Mesothelial cell of epicardium (in vitro differentiated cells): ENCODE data around the gene MAP2K1. TPM values are rescaled to one million over a fixed set of nuclear protein-coding genes. Genes with fewer than 3 reads are reported as not detected.

Experiments used
- DNase-seq, 2 experiments: peaks; one replicate each; pipeline ENCODE4 v3.0.0; 2021; ENCODE audit warnings: low spot score in 2 of 2; ENCODE audit not compliant: unreplicated experiment in 2 of 2
- H3K27ac Mint-ChIP-seq: 2 replicates; pipeline ENCODE4 v1.8.0; 2021; ENCODE audit warnings: mixed read lengths
- H3K27me3 Mint-ChIP-seq: 2 replicates; pipeline ENCODE4 v1.8.0; 2021; ENCODE audit warnings: low read depth, mixed read lengths
- H3K36me3 Mint-ChIP-seq: 2 replicates; pipeline ENCODE4 v1.8.0; 2021; ENCODE audit warnings: mixed read lengths
- H3K4me1 Mint-ChIP-seq: 2 replicates; pipeline ENCODE4 v1.8.0; 2021; ENCODE audit warnings: mixed read lengths
- H3K4me3 Mint-ChIP-seq: 2 replicates; pipeline ENCODE4 v1.8.0; 2021; ENCODE audit warnings: mild to moderate bottlenecking, moderate library complexity, mixed read lengths
- H3K9me3 Mint-ChIP-seq: 2 replicates; pipeline ENCODE4 v1.8.0; 2021; ENCODE audit warnings: mixed read lengths
- CTCF ChIP-seq: fragments of 200-600 bp; sonication (generic); IDR thresholded peaks from one replicate; pipeline ENCODE4 v1.5.0; 2021; ENCODE audit warnings: antibody characterized with exemption; ENCODE audit not compliant: unreplicated experiment
- total RNA-seq: library from RNA; stranded (reverse); gene quantifications from 3 replicates; pipeline ENCODE4 v1.2.1, GENCODE V29; 2021

The MAP2K1 gene
- total RNA-seq, 1 donor from 2014 or later: 27.6 TPM

- DNase-seq: no peak
- Mint-ChIP-seq H3K36me3 (no peaks in the 10 kb centered on the region), H3K9me3 (no peaks in the 10 kb centered on the region), H3K27ac (no peak overlapping the region), H3K4me3 (no peak overlapping the region), H3K27me3 (no peaks in the 10 kb centered on the region), H3K4me1 (no peaks in the 10 kb centered on the region)
- no peak for TF ChIP-seq CTCF
Observed at GRCh38 chr15:66474963-66475362, 88.3 kb downstream of the MAP2K1 start.

- TF ChIP-seq CTCF: no peak
- Mint-ChIP-seq H3K27me3 (no peaks in the 10 kb centered on the region), H3K4me1 (no peaks in the 10 kb centered on the region), H3K9me3 (no peaks in the 10 kb centered on the region), H3K36me3 (no peaks in the 10 kb centered on the region), H3K27ac (no peak overlapping the region), H3K4me3 (no peak overlapping the region)
- DNase-seq: no peak
Observed at GRCh38 chr15:66476535-66476934, 89.8 kb downstream of the MAP2K1 start.

GRCh38 chr15:66477011-66477410 lies 90.3 kb downstream of the MAP2K1 start:
- H3K36me3 Mint-ChIP-seq: peaks cover 1% of the 10 kb centered on the region
- no peak overlapping the region for H3K27ac Mint-ChIP-seq
- no peaks in the 10 kb centered on the region for H3K9me3 Mint-ChIP-seq
- DNase-seq: no peak
- H3K4me1 Mint-ChIP-seq: no peaks in the 10 kb centered on the region
- TF ChIP-seq CTCF: no peak
- H3K27me3 Mint-ChIP-seq: no peaks in the 10 kb centered on the region
- H3K4me3 Mint-ChIP-seq: no peak overlapping the region

- TF ChIP-seq CTCF: no peak
- Mint-ChIP-seq H3K9me3 (no peaks in the 10 kb centered on the region), H3K27ac (no peak overlapping the region), H3K4me1 (no peaks in the 10 kb centered on the region), H3K36me3 (peaks cover 15% of the 10 kb centered on the region), H3K4me3 (no peak overlapping the region), H3K27me3 (no peaks in the 10 kb centered on the region)
- no peak for DNase-seq
Observed at GRCh38 chr15:66480267-66480666, 93.6 kb downstream of the MAP2K1 start.

- Mint-ChIP-seq H3K36me3 (peaks cover 15% of the 10 kb centered on the region), H3K27me3 (no peaks in the 10 kb centered on the region), H3K4me3 (no peak overlapping the region), H3K9me3 (no peaks in the 10 kb centered on the region), H3K4me1 (no peaks in the 10 kb centered on the region), H3K27ac (no peak overlapping the region)
- TF ChIP-seq CTCF: no peak
- DNase-seq: no peak
Observed at GRCh38 chr15:66481107-66481856, 94.6 kb downstream of the MAP2K1 start.

- DNase-seq: no peak
- Mint-ChIP-seq H3K4me1 (no peaks in the 10 kb centered on the region), H3K27ac (no peak overlapping the region), H3K4me3 (no peak overlapping the region), H3K9me3 (no peaks in the 10 kb centered on the region), H3K27me3 (no peaks in the 10 kb centered on the region), H3K36me3 (peaks cover 15% of the 10 kb centered on the region)
- TF ChIP-seq CTCF: no peak
Observed at GRCh38 chr15:66482539-66482938, 95.8 kb downstream of the MAP2K1 start.
